GM21529 (cell line): ENCODE measurements around the gene OS9.

Source experiments
- ATAC-seq: cut with Tn5 transposase; IDR thresholded peaks from one replicate; pipeline ENCODE4 v1.9.1; 2021; ENCODE audit not compliant: unreplicated experiment

The OS9 gene

DNA sequence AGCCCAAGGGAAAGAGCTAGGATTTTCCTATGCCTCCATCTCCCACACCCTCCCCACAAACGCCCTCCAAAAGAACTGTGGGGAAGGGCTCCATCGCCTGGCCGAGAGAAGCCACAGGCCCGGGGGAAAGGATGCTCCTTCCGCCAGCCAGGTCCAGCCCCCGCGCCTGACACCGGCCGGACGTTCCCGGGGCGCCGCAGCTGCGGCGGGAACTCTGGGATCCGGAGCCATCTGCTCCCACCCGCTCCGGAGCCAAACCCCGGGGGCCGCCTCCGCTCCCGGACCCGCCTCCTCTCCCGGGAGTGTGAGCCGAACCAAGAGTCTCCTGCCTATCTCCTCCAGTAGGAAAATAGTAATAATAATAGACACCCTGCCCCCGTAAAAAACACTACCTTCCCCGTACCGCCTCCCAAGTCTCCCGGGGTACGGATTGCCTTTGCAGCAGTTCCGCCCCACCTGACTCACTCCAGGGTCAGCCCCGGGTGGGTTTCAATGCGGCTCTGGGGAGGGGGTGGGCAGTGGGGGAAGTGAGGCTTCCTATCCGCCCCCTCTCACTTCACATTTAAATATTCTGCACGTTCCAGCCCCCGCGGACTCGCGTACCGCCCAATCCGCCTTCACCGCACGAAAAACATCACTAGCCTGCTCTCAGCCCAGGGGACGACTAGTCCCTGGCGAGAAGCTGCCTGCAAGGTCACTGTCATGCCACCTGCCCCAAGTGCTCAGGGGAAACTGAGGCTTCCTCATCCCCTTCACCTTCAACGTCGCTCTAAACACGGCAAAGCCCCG lies 42.2 kb downstream of the OS9 start:
- no peak for ATAC-seq

DNA sequence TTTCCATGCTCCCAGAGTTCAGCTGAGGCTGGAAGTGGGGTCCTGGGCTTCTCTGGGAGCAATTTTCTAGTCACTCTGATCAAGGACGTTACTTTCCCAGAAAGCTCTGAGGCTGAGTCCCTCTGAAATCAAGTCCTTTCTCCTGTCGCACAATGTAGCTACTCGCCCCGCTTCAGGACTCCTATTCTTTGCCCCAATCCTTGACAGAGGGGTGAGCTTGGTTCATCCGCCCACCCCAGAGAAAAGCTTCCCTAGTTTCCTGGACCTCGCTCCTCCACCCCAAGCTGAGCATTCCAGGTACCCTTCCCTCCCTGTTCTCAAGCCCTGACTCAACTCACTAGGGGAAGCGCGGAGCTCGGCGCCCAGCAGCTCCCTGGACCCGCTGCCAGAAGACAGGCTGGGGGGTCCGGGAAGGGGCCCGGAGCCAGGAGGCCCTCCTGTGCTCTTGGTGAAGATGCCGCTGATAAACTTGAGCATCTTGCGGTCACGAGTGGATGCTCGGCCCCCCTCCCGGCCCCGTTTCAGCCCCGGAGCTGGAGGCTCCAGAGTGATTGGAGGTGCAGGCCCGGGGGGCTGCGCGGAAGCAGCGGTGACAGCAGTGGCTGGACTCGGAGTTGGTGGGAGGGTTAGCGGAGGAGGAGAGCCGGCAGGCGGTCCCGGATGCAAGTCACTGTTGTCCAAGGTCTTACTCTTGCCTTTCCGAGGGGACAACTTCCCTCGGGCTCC lies 43.0 kb downstream of the OS9 start:
- no peak for ATAC-seq

- no peak for ATAC-seq
Observed at GRCh38 chr12:57737467-57738460, 43.8 kb downstream of the OS9 start.

- ATAC-seq, result no peak
Observed at GRCh38 chr12:57738661-57739237, 44.8 kb downstream of the OS9 start, which contains the start of gene AGAP2. Gene AGAP2, minus strand, starts transcription at chr12:57738742. Its CDS starts 496 bp downstream, at chr12:57738246.

DNA sequence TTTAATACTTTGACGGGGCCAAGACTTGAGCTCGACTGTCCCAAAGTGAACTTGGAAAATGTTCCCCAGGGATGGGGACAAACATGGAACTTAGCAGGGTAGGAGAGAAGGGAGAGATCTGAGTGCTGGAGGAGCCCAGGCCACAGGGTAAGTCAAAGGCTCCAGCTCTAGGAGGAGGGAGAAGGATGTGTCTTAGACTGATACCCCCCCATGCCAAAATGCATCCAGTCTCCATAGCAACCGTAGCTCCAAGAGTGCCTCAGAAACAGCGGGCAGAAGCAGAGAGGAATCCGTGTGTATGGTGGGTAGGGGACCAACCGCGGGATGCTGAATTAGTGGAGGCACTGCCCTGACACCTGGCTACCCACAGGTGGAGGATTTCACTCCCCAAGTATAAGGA lies 45.5 kb downstream of the OS9 start:
- no peak for ATAC-seq

DNA sequence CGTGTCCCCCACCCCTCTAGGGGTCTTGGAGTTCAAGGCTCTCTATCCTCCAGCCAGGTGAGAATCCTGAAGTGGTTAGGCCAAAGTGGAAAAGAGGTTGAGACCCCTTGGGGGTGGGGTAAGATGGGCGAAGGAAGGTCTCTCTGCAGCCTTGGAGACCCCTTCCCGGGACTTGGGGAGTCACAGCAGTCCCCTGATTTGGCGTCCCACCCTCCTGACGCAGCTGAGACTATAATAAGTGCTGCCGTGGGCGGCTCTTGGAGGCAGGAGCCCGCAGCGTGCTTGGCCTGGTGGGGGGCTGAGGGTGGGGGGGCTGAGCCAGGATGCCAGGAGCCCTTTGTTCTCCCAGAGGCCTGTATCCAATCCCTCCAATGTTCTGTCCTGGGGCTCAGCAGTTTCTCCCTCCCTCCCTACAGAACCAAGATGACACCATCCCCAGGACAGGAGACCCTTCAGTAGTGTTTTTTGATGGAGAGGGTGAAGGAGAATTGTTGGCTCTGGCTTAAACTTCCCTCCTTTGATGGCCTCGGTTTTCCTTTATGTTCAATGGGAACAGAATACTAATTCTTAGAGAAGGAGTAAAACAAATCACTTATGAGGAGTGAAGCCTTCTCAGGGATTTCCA lies 46.1 kb downstream of the OS9 start:
- no peak for ATAC-seq

GRCh38 chr12:57740656-57741412 lies 46.9 kb downstream of the OS9 start:
- ATAC-seq, result peak; percentile 42

DNA sequence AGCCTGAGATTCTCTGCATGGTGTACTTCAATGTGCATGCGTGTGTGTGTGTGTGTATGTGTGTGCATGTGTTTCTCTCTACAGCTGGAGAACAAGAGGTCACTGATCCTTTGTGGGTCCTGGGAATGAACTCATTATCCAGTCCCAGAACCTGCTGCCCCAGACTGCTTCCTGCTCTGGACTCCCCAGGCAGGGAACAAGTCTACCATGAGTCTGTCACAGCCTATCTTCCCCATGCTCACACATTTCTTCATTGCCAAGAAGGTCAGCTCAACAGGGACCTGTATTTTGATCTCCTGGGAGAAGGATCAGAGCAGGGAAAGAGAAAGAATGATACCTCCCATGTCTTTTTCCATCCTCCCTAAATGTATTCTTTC lies 47.5 kb downstream of the OS9 start:
- ATAC-seq, result no peak

- peak; percentile 59 for ATAC-seq
Observed at GRCh38 chr12:57741844-57742738, 48.2 kb downstream of the OS9 start.

- ATAC-seq, result no peak
Observed at GRCh38 chr12:57743769-57744168, 49.8 kb downstream of the OS9 start.

- peak; percentile 37 for ATAC-seq
Observed at GRCh38 chr12:57744194-57744776, 50.4 kb downstream of the OS9 start.

DNA sequence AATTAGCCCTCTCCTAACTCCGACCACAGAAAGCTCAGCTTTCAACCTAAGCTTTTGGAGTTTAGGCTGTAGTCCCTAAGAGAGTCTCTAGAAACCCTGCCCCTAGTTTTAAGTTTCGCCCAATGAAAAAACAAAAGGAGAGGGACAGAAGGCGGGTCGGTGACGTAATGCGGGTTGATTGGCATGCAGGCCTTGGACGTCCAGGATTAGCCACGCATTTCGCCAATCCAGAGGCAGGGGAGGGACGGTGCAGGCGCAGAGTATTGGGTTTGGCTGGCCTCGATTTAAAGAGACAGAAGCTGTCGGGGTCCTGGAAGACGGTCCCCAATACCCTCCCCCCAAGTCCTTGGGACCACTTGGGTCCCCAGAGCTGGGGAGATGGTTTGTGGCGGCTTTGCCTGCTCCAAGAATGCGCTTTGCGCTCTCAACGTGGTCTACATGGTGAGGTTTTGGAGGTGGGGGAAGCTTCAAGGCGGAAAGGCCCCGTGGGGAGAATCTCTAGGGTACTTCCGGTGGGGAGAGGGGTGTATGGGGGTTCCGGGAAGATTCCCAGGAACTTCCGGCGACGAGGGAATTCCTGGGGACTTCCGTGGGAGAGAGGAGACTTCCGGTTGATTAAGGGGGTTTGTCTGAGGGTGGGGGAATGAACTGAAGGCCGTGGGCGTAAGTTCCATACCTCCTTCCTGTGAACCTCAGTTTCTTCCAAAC lies 51.0 kb downstream of the OS9 start, which contains the start of gene TSPAN31:
TSS of gene TSPAN31 (plus strand) at position 263 of the 708 bp plus-strand sequence. CDS start at position 379, 116 bp downstream.
- peak; percentile 86 for ATAC-seq

GRCh38 chr12:57745485-57745881 lies 51.6 kb downstream of the OS9 start:
- ATAC-seq, result no peak

GRCh38 chr12:57746025-57746424 lies 52.1 kb downstream of the OS9 start:
- ATAC-seq, result no peak

DNA sequence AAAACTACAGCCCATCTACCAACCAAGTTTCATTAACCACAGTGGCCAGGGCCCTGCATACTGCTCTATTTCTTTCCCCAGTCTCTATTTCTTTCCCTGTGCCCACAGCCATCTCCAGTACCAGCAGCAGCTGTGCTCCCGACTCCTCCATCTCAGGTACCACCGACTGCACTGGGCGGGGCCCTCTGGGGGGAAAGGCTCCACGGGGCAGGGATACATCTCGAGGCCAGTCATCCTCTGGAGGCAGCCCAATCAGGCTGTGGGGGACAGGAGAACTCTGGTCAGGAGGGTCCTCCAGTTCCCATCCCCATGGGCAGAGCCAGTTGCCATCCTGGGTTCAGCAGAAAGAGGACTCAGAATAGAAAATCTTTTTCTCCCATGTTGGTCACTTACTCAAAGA lies 55.1 kb downstream of the OS9 start:
- ATAC-seq, result no peak

GRCh38 chr12:57750561-57751431 lies 56.9 kb downstream of the OS9 start:
- ATAC-seq, result no peak

- no peak for ATAC-seq
Observed at GRCh38 chr12:57751432-57751787, 57.5 kb downstream of the OS9 start.
